B cell (primary cell): ENCODE measurements around the gene VGLL2. TPM values are rescaled to one million over a fixed set of nuclear protein-coding genes. Genes with fewer than 3 reads are reported as not detected.

ENCODE experiments used
- ATAC-seq: fragments of 200-7000 bp; cut with Tn5 transposase; one replicate; pipeline ENCODE4 v1.10.0; 2021; ENCODE audit warnings: low read depth, mild to moderate bottlenecking, moderate number of reproducible peaks, moderate library complexity
- CTCF ChIA-PET: fragments of 350-600 bp; sonication (Branson Sonifier 250); formaldehyde crosslinking; loops from one replicate; lab custom pipeline; 2021; ENCODE audit warnings: antibody characterized with exemption, inconsistent platforms; lab: Charles Lee
- POLR2A ChIA-PET: fragments of 350-600 bp; sonication (Branson Sonifier 250); formaldehyde crosslinking; loops from one replicate; lab custom pipeline; 2021; ENCODE audit warnings: antibody characterized with exemption; lab: Charles Lee
- DNase-seq: peaks from one replicate; pipeline ENCODE4 v3.0.0; 2013
- H2AFZ ChIP-seq: 2 replicates; pipeline ENCODE4 v1.6.1; 2012; ENCODE audit warnings: mild to moderate bottlenecking, low read depth, low read length; ENCODE audit not compliant: insufficient read depth, poor library complexity, severe bottlenecking
- H3K27ac ChIP-seq, 2 donors: 1 replicate in 1 of 2; 2 replicates in 1 of 2; pipeline ENCODE4 v1.5.1; 2012 to 2013; ENCODE audit warnings: low read length in 2 of 2, mild to moderate bottlenecking in 2 of 2, moderate library complexity in 1 of 2
- H3K27me3 ChIP-seq, 4 experiments: fragments of 200-600 bp in 1 of 4; sonication (generic) in 1 of 4; replicated peaks in 1 of 4; 1 replicate in 2 of 4; 2 replicates in 2 of 4; pipeline versions ENCODE4 v1.6.1 to v1.7.0; 2013 to 2016; ENCODE audit warnings: low read length in 3 of 4, mild to moderate bottlenecking in 2 of 4, mixed read lengths in 1 of 4, moderate library complexity in 1 of 4; ENCODE audit not compliant: insufficient read depth in 4 of 4, control insufficient read depth in 3 of 4; ENCODE audit errors: control extremely low read depth in 1 of 4
- H3K36me3 ChIP-seq, 2 experiments: replicated peaks in 1 of 2; 1 replicate in 1 of 2; 2 replicates in 1 of 2; pipeline versions ENCODE4 v1.6.1 to v1.7.1; 2013; ENCODE audit warnings: low read length in 1 of 2; ENCODE audit not compliant: insufficient read depth in 2 of 2, control insufficient read depth in 1 of 2; ENCODE audit errors: control extremely low read depth in 1 of 2, extremely low read depth in 1 of 2
- H3K4me1 ChIP-seq, 2 donors: fragments of 200-600 bp in 1 of 2; sonication (generic) in 1 of 2; 1 replicate in 1 of 2; 2 replicates in 1 of 2; pipeline versions ENCODE4 v1.5.1 to v1.6.1; 2013 to 2017; ENCODE audit warnings: low read length in 2 of 2; ENCODE audit not compliant: control insufficient read depth in 2 of 2, insufficient read depth in 2 of 2
- H3K4me2 ChIP-seq: replicated peaks from 2 replicates; pipeline ENCODE3; 2012; ENCODE audit warnings: mild to moderate bottlenecking, low read depth, low read length; ENCODE audit not compliant: poor library complexity, severe bottlenecking
- H3K4me3 ChIP-seq, 5 experiments: fragments of 200-600 bp in 1 of 5; sonication (generic) in 1 of 5; 1 replicate in 3 of 5; 2 replicates in 2 of 5; pipeline versions ENCODE4 v1.5.1 to v1.7.0; 2011 to 2016; ENCODE audit warnings: low read length in 4 of 5, mild to moderate bottlenecking in 4 of 5, low read depth in 2 of 5, control low read depth in 1 of 5, moderate library complexity in 1 of 5; ENCODE audit not compliant: insufficient read depth in 1 of 5; ENCODE audit errors: control extremely low read depth in 1 of 5, extremely low read depth in 1 of 5
- H3K79me2 ChIP-seq: fragments of 200-600 bp; sonication (generic); one replicate; pipeline ENCODE4 v1.6.0; 2016; ENCODE audit warnings: low read length; ENCODE audit not compliant: control insufficient read depth, insufficient read depth
- H3K9ac ChIP-seq: fragments of 200-600 bp; sonication (generic); 2 replicates; pipeline ENCODE4 v1.6.1; 2017; ENCODE audit warnings: mild to moderate bottlenecking, low read length, moderate library complexity
- H3K9me3 ChIP-seq, 3 donors: one replicate each; pipeline versions ENCODE4 v1.6.1 to v1.7.1; 2013; ENCODE audit warnings: low read length in 2 of 3; ENCODE audit not compliant: control insufficient read depth in 2 of 3, insufficient read depth in 1 of 3; ENCODE audit errors: control extremely low read depth in 1 of 3
- H4K20me1 ChIP-seq: 2 replicates; pipeline ENCODE4 v1.6.0; 2012; ENCODE audit warnings: mild to moderate bottlenecking, low read length; ENCODE audit not compliant: insufficient read depth, control insufficient read depth, poor library complexity, severe bottlenecking
- H3K27ac Mint-ChIP-seq: one replicate; pipeline ENCODE4 v1.8.0; 2021; ENCODE audit warnings: mixed read lengths
- H3K27me3 Mint-ChIP-seq: one replicate; pipeline ENCODE4 v1.8.0; 2021; ENCODE audit warnings: mixed read lengths
- H3K4me1 Mint-ChIP-seq: one replicate; pipeline ENCODE4 v1.8.0; 2021; ENCODE audit warnings: mixed read lengths
- H3K4me3 Mint-ChIP-seq: one replicate; pipeline ENCODE4 v1.8.0; 2021; ENCODE audit warnings: mixed read lengths
- H3K9me3 Mint-ChIP-seq: one replicate; pipeline ENCODE4 v1.8.0; 2022; ENCODE audit warnings: mixed read lengths; ENCODE audit not compliant: insufficient read depth
- CTCF ChIP-seq: fragments of 200-600 bp; IDR thresholded peaks from one replicate; pipeline ENCODE4 v1.8.0; 2022; ENCODE audit warnings: antibody characterized with exemption, mild to moderate bottlenecking
- EZH2 ChIP-seq: IDR thresholded peaks from 2 replicates; pipeline ENCODE4 v1.6.1; 2012; ENCODE audit warnings: borderline replicate concordance, low read depth, mild to moderate bottlenecking, moderate library complexity, low read length; ENCODE audit not compliant: insufficient read depth, poor library complexity, severe bottlenecking
- WGBS: methylation state at CpG from one replicate; pipeline ENCODE4 v1.1.5; 2013; ENCODE audit warnings: missing lambda C conversion rate; ENCODE audit not compliant: insufficient coverage; 5-methylcytosine and 5-hydroxymethylcytosine counted together
- intact Hi-C: fragments of 100-400 bp; cut with micrococcal nuclease; formaldehyde crosslinking; loops from one replicate; pipeline ENCODE4 v1.10.0; 2022
- polyA plus RNA-seq: library from polyadenylated mRNA; depleted of rRNA; stranded (reverse); fragments of >200 nt; gene quantifications from 2 replicates; pipeline ENCODE4 v1.2.3, GENCODE V29; 2012
- total RNA-seq, 2 donors: library from RNA; stranded (reverse); fragments of 120-200 nt in 1 of 2; gene quantifications; 1 replicate in 1 of 2; 2 replicates in 1 of 2; pipeline versions ENCODE4 v1.2.3 to v1.2.4, GENCODE V29; 2013 to 2022

The VGLL2 gene
- total and polyA plus RNA-seq, 2 donors (not counting 1 experiment from before 2014, with no cell fraction given): not detected

GRCh38 chr6:117262799-117263198, 2.6 kb upstream of the VGLL2 start:
- Histone ChIP-seq H3K4me1 (peaks cover 14 to 18% of the 10 kb centered on the region in 2 donors), H3K27me3 (peaks cover 0 to 53% (median 34%) of the 10 kb centered on the region in 4 experiments), H4K20me1 (no peaks in the 10 kb centered on the region), H3K27ac (no peak overlapping the region), H3K36me3 (no peaks in the 10 kb centered on the region), H3K9me3 (peaks cover 0 to 22% (median 0%) of the 10 kb centered on the region in 3 donors), H2AFZ (no peak overlapping the region), H3K79me2 (no peaks in the 10 kb centered on the region), H3K4me3 (no peak overlapping the region), H3K9ac (no peak overlapping the region), H3K4me2 (no peak overlapping the region)
- H3K9me3 Mint-ChIP-seq: no peaks in the 10 kb centered on the region
- H3K27me3 Mint-ChIP-seq: peaks cover 55% of the 10 kb centered on the region
- H3K4me3 Mint-ChIP-seq: no peak overlapping the region
- POLR2A ChIA-PET: no interaction called here
- DNase-seq (no peak), ATAC-seq (no peak)
- intact Hi-C loops: no loop called here
- no peak overlapping the region for H3K27ac Mint-ChIP-seq
- no CpG with 5 or more reads among the region's 8 CpGs for WGBS
- CTCF ChIA-PET: no interaction called here
- no peak for TF ChIP-seq CTCF
- TF ChIP-seq EZH2: no peak
- H3K4me1 Mint-ChIP-seq: peaks cover 14% of the 10 kb centered on the region

GRCh38 chr6:117263353-117263927, 1.9 kb upstream of the VGLL2 start:
- TF ChIP-seq CTCF: no peak
- TF ChIP-seq EZH2: no peak
- H3K27me3 Mint-ChIP-seq: peaks cover 62% of the 10 kb centered on the region
- intact Hi-C loops: no loop called here
- H3K27ac ChIP-seq: no peak overlapping the region
- no peak overlapping the region for H3K9ac ChIP-seq
- no peaks in the 10 kb centered on the region for H3K36me3 ChIP-seq
- no peaks in the 10 kb centered on the region for H4K20me1 ChIP-seq
- H3K4me3 Mint-ChIP-seq: no peak overlapping the region
- H3K27ac Mint-ChIP-seq: no peak overlapping the region
- CTCF ChIA-PET: no interaction called here
- peaks cover 0 to 25% (median 0%) of the 10 kb centered on the region in 3 donors for H3K9me3 ChIP-seq
- POLR2A ChIA-PET: no interaction called here
- DNase-seq: no peak
- peaks cover 14% of the 10 kb centered on the region for H3K4me1 Mint-ChIP-seq
- no peak overlapping the region for H3K4me3 ChIP-seq
- WGBS: 27% methylated on average over 22 of the region's 27 CpGs
- no peak overlapping the region for H2AFZ ChIP-seq
- H3K4me2 ChIP-seq: no peak overlapping the region
- H3K9me3 Mint-ChIP-seq: no peaks in the 10 kb centered on the region
- no peaks in the 10 kb centered on the region for H3K79me2 ChIP-seq
- no peak for ATAC-seq
- peaks cover 14 to 18% of the 10 kb centered on the region in 2 donors for H3K4me1 ChIP-seq
- H3K27me3 ChIP-seq: peaks cover 0 to 58% (median 39%) of the 10 kb centered on the region in 4 experiments
